GM19025 (cell line): Measurements from ENCODE around the gene TSPAN13.
"Not testable (repeated sequence)": the region's sequence is repeated elsewhere in the genome, so short reads cannot be mapped to it uniquely, and the experiment has no call there.

Source experiments
- ATAC-seq: cut with Tn5 transposase; IDR thresholded peaks from one replicate; pipeline ENCODE4 v1.9.1; 2021; ENCODE audit warnings: mild to moderate bottlenecking, low read depth, moderate library complexity; ENCODE audit not compliant: unreplicated experiment

Gene TSPAN13

GRCh38 chr7:16739863-16740622 is 13.5 kb upstream of the TSPAN13 start:
- no peak for ATAC-seq

GRCh38 chr7:16740623-16740953 is 13.0 kb upstream of the TSPAN13 start:
- ATAC-seq, result no peak

GRCh38 chr7:16740996-16741395 is 12.6 kb upstream of the TSPAN13 start:
- ATAC-seq, result no peak

GRCh38 chr7:16741676-16742075 is 11.9 kb upstream of the TSPAN13 start:
- no peak for ATAC-seq

- no peak for ATAC-seq
Measured at GRCh38 chr7:16742547-16742946, 11.0 kb upstream of the TSPAN13 start.

GRCh38 chr7:16743236-16743635 is 10.3 kb upstream of the TSPAN13 start:
- ATAC-seq, result no peak

GRCh38 chr7:16744518-16745250 is 8.9 kb upstream of the TSPAN13 start:
- no peak for ATAC-seq

- ATAC-seq, result no peak
Measured at GRCh38 chr7:16745645-16746044, 7.9 kb upstream of the TSPAN13 start.

GRCh38 chr7:16747102-16747501 is 6.5 kb upstream of the TSPAN13 start:
- no peak for ATAC-seq

GRCh38 chr7:16753932-16754855 is 639 bp downstream of the TSPAN13 start:
- no peak for ATAC-seq

- no peak for ATAC-seq
Measured at GRCh38 chr7:16754856-16755317, 1.3 kb downstream of the TSPAN13 start.

- ATAC-seq, result no peak
Measured at GRCh38 chr7:16755397-16755796, 1.8 kb downstream of the TSPAN13 start.

- ATAC-seq, result no peak
Measured at GRCh38 chr7:16758036-16758435, 4.5 kb downstream of the TSPAN13 start.

GRCh38 chr7:16758631-16759611 is 5.4 kb downstream of the TSPAN13 start:
- no peak for ATAC-seq

GRCh38 chr7:16759840-16760239 is 6.3 kb downstream of the TSPAN13 start:
- ATAC-seq, result no peak

- ATAC-seq, result no peak
Measured at GRCh38 chr7:16762177-16762576, 8.6 kb downstream of the TSPAN13 start.

GRCh38 chr7:16764942-16765341 is 11.4 kb downstream of the TSPAN13 start:
- ATAC-seq, result no peak

GRCh38 chr7:16765436-16765859 is 11.9 kb downstream of the TSPAN13 start:
- no peak for ATAC-seq

- ATAC-seq, result not testable (repeated sequence)
Measured at GRCh38 chr7:16769994-16770393, 16.4 kb downstream of the TSPAN13 start.
